BE2C (cell line): Measurements from ENCODE around the gene UGT1A9.

Experiments
- DNase-seq: peaks from one replicate; pipeline ENCODE4 v3.0.0-alpha.2; 2020
- H3K27me3 ChIP-seq: fragments of 250-450 bp; sonication (Bioruptor Pico); 2 replicates; pipeline ENCODE4 v1.5.1; 2020; ENCODE audit warnings: mild to moderate bottlenecking
- H3K36me3 ChIP-seq: fragments of 250-450 bp; sonication (Bioruptor Pico); 2 replicates; pipeline ENCODE4 v1.5.1; 2020; ENCODE audit warnings: mild to moderate bottlenecking
- H3K4me1 ChIP-seq: fragments of 250-450 bp; sonication (Bioruptor Pico); 2 replicates; pipeline ENCODE4 v1.5.1; 2020
- H3K4me3 ChIP-seq: 2 replicates; pipeline ENCODE4 v1.5.1; 2011; ENCODE audit warnings: low read depth, low read length
- H3K9me3 ChIP-seq: fragments of 250-450 bp; sonication (Bioruptor Pico); 2 replicates; pipeline ENCODE4 v1.5.1; 2020
- TF ChIP-seq, protein P1 (sequence below): IDR thresholded peaks from 2 replicates; pipeline ENCODE4 v1.5.1; 2012; ENCODE audit warnings: mild to moderate bottlenecking, low read depth, low read length

The UGT1A9 gene

DNA sequence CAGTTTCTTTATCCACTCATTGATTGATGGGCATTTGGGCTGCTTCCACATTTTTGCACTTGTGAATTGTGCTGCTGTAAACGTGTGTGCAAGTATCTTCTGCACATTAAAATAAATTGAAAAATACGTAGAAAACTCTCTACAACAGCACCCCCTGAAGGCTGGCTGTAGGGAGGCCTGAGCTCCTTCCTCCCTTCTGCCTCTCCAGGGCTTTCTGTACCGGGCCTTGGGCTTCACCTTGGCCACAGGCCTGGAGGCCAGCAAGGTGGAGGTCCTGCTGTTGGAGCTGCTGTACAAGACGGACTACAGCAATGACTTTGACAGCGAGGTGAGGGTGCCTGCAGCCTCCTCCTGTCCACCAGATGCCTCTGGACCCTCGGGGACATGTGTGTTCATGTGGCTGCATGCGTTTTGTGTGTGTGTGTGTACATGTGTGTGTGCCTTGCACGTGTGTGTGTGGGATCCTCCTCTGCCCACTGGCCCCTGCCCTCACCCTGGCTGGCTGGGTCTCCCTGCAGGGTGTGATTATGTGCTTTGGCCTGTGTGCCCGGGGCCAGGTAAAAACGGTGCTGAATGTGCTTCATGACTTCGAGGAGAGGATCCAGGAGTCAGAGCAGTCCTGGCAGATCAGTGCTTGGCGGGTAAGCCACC is 135.6 kb downstream of the UGT1A9 start:
- no peak for DNase-seq
- H3K9me3 ChIP-seq = no peaks in the 10 kb centered on the region
- H3K4me1 ChIP-seq = no peaks in the 10 kb centered on the region

DNA sequence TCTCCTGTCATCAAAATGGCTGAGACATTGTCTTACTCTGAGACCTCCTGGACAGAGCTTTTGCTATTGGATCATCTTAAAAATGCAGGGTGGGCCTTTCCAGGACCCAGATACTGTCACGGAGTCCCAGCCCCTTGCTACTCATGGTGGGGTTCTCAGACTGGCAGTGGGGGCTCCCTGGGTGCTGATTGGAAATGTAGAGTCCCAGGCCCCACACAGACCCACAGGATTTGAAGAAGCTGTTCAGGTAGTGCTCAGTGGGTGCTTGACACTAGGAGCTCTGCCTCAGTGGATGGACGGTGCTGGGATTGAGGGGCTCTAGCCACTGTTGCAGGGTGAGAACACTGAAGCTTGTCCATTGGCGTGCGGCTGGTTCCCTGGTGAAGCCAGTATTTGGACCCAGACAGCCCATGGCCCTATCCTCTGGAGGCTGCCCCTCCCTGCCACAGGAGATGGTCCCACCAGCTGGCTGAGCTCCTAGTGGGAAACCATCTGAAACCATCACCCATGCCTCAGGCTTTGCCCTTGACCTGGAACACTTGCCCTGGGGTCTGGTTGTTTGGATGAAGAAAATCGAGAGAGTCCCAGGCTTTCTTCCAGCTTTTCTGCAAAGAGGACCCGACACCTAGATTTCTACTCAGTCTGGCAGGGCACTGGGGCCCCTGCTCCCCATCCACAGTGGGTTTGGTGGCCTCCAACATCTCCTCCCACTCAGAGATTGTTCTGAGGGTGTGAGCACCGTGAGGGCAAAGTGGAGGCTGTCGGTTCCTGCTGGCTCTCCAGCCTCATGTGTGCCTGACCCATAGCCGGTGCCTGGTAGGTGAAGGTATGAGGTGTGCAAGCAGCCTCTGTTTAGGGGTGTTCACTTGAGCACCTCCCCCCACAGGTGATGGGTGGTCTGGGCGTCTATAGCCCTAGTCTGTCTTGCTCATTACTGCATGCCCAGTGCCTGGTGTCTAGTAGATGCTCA is 136.6 kb downstream of the UGT1A9 start:
- peaks cover 17% of the 10 kb centered on the region for H3K27me3 ChIP-seq
- no peaks in the 10 kb centered on the region for H3K36me3 ChIP-seq
- H3K4me1 ChIP-seq = no peaks in the 10 kb centered on the region
- H3K4me3 ChIP-seq = no peak overlapping the region
- TF ChIP-seq, protein P1, sequence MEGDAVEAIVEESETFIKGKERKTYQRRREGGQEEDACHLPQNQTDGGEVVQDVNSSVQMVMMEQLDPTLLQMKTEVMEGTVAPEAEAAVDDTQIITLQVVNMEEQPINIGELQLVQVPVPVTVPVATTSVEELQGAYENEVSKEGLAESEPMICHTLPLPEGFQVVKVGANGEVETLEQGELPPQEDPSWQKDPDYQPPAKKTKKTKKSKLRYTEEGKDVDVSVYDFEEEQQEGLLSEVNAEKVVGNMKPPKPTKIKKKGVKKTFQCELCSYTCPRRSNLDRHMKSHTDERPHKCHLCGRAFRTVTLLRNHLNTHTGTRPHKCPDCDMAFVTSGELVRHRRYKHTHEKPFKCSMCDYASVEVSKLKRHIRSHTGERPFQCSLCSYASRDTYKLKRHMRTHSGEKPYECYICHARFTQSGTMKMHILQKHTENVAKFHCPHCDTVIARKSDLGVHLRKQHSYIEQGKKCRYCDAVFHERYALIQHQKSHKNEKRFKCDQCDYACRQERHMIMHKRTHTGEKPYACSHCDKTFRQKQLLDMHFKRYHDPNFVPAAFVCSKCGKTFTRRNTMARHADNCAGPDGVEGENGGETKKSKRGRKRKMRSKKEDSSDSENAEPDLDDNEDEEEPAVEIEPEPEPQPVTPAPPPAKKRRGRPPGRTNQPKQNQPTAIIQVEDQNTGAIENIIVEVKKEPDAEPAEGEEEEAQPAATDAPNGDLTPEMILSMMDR = no peak
- DNase-seq = no peak
- H3K9me3 ChIP-seq = no peaks in the 10 kb centered on the region

More for the DNA sequence above, 135.6 kb downstream of the UGT1A9 start:
- TF ChIP-seq, protein P1 = no peak
- Histone ChIP-seq H3K4me3 (no peak overlapping the region), H3K36me3 (no peaks in the 10 kb centered on the region), H3K27me3 (peaks cover 17% of the 10 kb centered on the region)

DNA sequence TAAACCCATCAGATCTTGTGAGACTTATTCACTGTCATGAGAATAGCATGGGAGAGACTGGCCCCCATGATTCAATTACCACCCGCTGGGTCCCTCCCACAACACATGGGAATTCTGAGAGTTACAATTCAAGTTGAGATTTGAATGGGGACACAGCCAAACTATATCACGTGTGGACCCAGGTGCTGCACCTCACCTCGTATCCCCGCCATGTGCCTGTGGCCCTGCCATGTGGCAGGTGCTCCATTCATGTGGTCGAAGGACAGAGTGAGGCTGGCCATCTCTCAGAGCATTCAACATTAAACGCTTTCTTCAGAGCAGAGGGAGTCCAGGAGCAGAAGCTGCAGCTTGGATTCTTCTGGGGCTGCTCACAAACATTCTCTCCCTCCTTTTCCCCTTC is 138.7 kb downstream of the UGT1A9 start:
- Histone ChIP-seq H3K27me3 (peaks cover 17% of the 10 kb centered on the region), H3K9me3 (no peaks in the 10 kb centered on the region), H3K4me1 (no peaks in the 10 kb centered on the region), H3K36me3 (no peaks in the 10 kb centered on the region), H3K4me3 (no peak overlapping the region)
- TF ChIP-seq, protein P1 = no peak
- DNase-seq = no peak

DNA sequence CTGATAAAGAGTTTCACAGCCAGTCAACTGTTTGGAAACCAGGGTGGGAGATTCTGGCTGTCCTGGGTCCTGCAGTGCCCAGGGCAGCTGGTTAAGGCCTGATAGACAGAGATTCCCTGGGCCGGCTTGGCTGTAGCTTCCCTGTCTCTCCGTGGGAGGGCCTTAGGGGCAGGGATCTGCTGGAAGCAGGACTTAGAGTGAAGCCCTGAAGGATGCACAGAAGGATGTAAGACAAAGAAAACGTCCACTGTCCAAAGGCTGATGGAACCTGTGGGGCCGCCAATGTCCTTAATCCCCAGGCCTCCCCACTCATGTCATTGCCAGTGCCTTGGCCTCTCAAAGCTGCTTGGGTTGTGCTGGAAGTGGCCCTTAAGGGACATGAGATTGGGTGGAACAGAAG is 139.4 kb downstream of the UGT1A9 start:
- H3K4me1 ChIP-seq = no peaks in the 10 kb centered on the region; the same call in 1 of the 2 replicates
- no peaks in the 10 kb centered on the region for H3K36me3 ChIP-seq
- no peak overlapping the region for H3K4me3 ChIP-seq
- DNase-seq = no peak
- TF ChIP-seq, protein P1 = no peak
- H3K27me3 ChIP-seq = peaks cover 17% of the 10 kb centered on the region
- H3K9me3 ChIP-seq = no peaks in the 10 kb centered on the region

DNA sequence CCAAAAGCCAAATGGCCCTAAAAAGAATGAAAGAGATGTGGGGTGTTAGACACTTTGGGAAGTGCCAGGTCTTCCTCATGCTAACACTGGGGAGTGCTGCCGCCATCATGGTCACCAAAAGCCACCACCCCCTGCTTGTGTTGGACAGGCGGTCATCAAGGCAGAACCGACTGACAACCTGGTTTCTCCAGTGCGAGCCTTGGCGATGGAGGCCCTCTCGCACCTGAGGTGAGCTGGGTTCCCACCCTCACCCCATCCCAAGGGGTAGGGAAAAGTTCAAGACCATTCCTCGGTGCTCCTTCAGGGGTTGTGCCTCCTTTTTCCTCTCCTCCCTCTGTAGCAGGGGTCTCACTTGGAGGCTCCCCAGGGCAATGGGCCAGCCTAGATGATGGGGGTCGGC is 140.0 kb downstream of the UGT1A9 start:
- Histone ChIP-seq H3K9me3 (no peaks in the 10 kb centered on the region), H3K36me3 (no peaks in the 10 kb centered on the region), H3K4me1 (peaks cover 3% of the 10 kb centered on the region), H3K4me3 (no peak overlapping the region), H3K27me3 (peaks cover 17% of the 10 kb centered on the region)
- DNase-seq = no peak
- TF ChIP-seq, protein P1 = no peak
